Liver (tissue), 9 donors: ENCODE data around the gene DUT. TPM values are rescaled to one million over a fixed set of nuclear protein-coding genes. Genes with fewer than 3 reads are reported as not detected.

Source experiments
- DNase-seq: peaks from one replicate; pipeline ENCODE4 v3.0.0-alpha.2; 2017; ENCODE audit warnings: low spot score
- H3K27ac ChIP-seq, 2 donors: one replicate each; pipeline ENCODE4 v1.7.0; 2013; ENCODE audit warnings: inconsistent platforms in 2 of 2, low read length in 2 of 2, control low read depth in 1 of 2, low read depth in 1 of 2, mild to moderate bottlenecking in 1 of 2
- H3K27me3 ChIP-seq, 4 donors: one replicate each; pipeline versions ENCODE4 v1.6.1 to v1.7.0; 2013; ENCODE audit warnings: low read length in 3 of 4, inconsistent platforms in 1 of 4, mild to moderate bottlenecking in 1 of 4, moderate library complexity in 1 of 4; ENCODE audit not compliant: control insufficient read depth in 4 of 4, insufficient read depth in 4 of 4
- H3K36me3 ChIP-seq, 4 donors: one replicate each; pipeline versions ENCODE4 v1.6.1 to v1.7.0; 2013; ENCODE audit warnings: low read length in 3 of 4, mild to moderate bottlenecking in 3 of 4, low read depth in 1 of 4, moderate library complexity in 1 of 4; ENCODE audit not compliant: control insufficient read depth in 4 of 4, insufficient read depth in 3 of 4
- H3K4me1 ChIP-seq, 4 donors: one replicate each; pipeline versions ENCODE4 v1.6.1 to v1.7.0; 2013; ENCODE audit warnings: low read length in 3 of 4, mild to moderate bottlenecking in 3 of 4, moderate library complexity in 1 of 4; ENCODE audit not compliant: control insufficient read depth in 4 of 4, insufficient read depth in 4 of 4
- H3K4me3 ChIP-seq, 3 donors: one replicate each; pipeline versions ENCODE4 v1.6.1 to v1.7.0; 2013; ENCODE audit warnings: low read length in 3 of 3, control low read depth in 1 of 3, low read depth in 1 of 3, mild to moderate bottlenecking in 1 of 3
- H3K9ac ChIP-seq, 2 donors: one replicate each; pipeline ENCODE4 v1.7.0; 2013; ENCODE audit warnings: low read length in 2 of 2, mild to moderate bottlenecking in 2 of 2, moderate library complexity in 2 of 2, control low read depth in 1 of 2, low read depth in 1 of 2
- H3K9me3 ChIP-seq, 4 donors: one replicate each; pipeline versions ENCODE4 v1.6.1 to v1.7.0; 2013; ENCODE audit warnings: low read length in 3 of 4; ENCODE audit not compliant: control insufficient read depth in 4 of 4
- ATF3 ChIP-seq: IDR thresholded peaks from 2 replicates; pipeline ENCODE4 v1.6.1; 2016; ENCODE audit warnings: antibody characterized with exemption
- EGR1 ChIP-seq, 2 donors: IDR thresholded peaks; 2 replicates each; pipeline ENCODE4 v1.6.1; 2016 to 2018; ENCODE audit warnings: antibody characterized with exemption in 2 of 2, low read depth in 2 of 2
- FOXA2 ChIP-seq: IDR thresholded peaks from 2 replicates; pipeline ENCODE4 v1.6.1; 2016; ENCODE audit warnings: antibody characterized with exemption
- GABPA ChIP-seq, 2 donors: IDR thresholded peaks in 1 of 2; conservative IDR thresholded peaks in 1 of 2; 2 replicates each; pipeline ENCODE4 v1.6.1; 2016; ENCODE audit warnings: antibody characterized with exemption in 2 of 2, mild to moderate bottlenecking in 1 of 2, moderate library complexity in 1 of 2
- HNF4A ChIP-seq, 2 donors: conservative IDR thresholded peaks; 2 replicates each; pipeline ENCODE4 v1.6.1; 2016; ENCODE audit warnings: antibody characterized with exemption in 2 of 2, mild to moderate bottlenecking in 2 of 2
- HNF4G ChIP-seq: IDR thresholded peaks from 2 replicates; pipeline ENCODE4 v1.6.1; 2016; ENCODE audit warnings: antibody characterized with exemption
- JUND ChIP-seq, 2 donors: IDR thresholded peaks; 2 replicates each; pipeline ENCODE4 v1.6.1; 2016; ENCODE audit warnings: antibody characterized with exemption in 2 of 2
- NR2F2 ChIP-seq: IDR thresholded peaks from 2 replicates; pipeline ENCODE4 v1.6.1; 2016; ENCODE audit warnings: antibody characterized with exemption
- RAD21 ChIP-seq, 2 donors: IDR thresholded peaks; 2 replicates each; pipeline ENCODE4 v1.6.1; 2016; ENCODE audit warnings: antibody characterized with exemption in 2 of 2, mild to moderate bottlenecking in 2 of 2
- REST ChIP-seq: IDR thresholded peaks from 2 replicates; pipeline ENCODE4 v1.6.1; 2016; ENCODE audit warnings: antibody characterized with exemption, mild to moderate bottlenecking
- RXRA ChIP-seq, 2 donors: IDR thresholded peaks; 2 replicates each; pipeline ENCODE4 v1.6.1; 2017 to 2018; ENCODE audit warnings: antibody characterized with exemption in 2 of 2, mild to moderate bottlenecking in 1 of 2
- SP1 ChIP-seq: IDR thresholded peaks from 2 replicates; pipeline ENCODE4 v1.6.1; 2018; ENCODE audit warnings: antibody characterized with exemption, mild to moderate bottlenecking
- TAF1 ChIP-seq: conservative IDR thresholded peaks from 2 replicates; pipeline ENCODE4 v1.6.1; 2016; ENCODE audit warnings: antibody characterized with exemption, mild to moderate bottlenecking
- YY1 ChIP-seq: IDR thresholded peaks from 2 replicates; pipeline ENCODE4 v1.6.1; 2016; ENCODE audit warnings: antibody characterized with exemption, mild to moderate bottlenecking
- ZBTB33 ChIP-seq: IDR thresholded peaks from 2 replicates; pipeline ENCODE4 v1.6.1; 2016; ENCODE audit warnings: antibody characterized with exemption
- WGBS: extraction: QIAGEN DNeasy Blood & Tissue Kit; methylation state at CpG from one replicate; pipeline ENCODE4 v1.1.7; 2013; 5-methylcytosine and 5-hydroxymethylcytosine counted together
- polyA plus RNA-seq, 2 donors: library from polyadenylated mRNA; stranded (reverse) in 1 of 2; unstranded in 1 of 2; fragments of 200-250 nt in 1 of 2; fragments of >200 nt in 1 of 2; fragmentation: Nextera tagmentation in 1 of 2; extraction: Ambion mirVana in 1 of 2; gene quantifications; one replicate each; pipeline versions ENCODE4 v1.2.1 to v1.2.3, GENCODE V29; 2013 to 2015
- total RNA-seq, 2 donors: library from RNA; depleted of rRNA; stranded (reverse); fragments of >200 nt; gene quantifications; one replicate each; pipeline ENCODE4 v1.2.3, GENCODE V29; 2014
- TF ChIP-seq, protein P1 (sequence below): fragments of 150-350 bp; IDR thresholded peaks from 2 replicates; pipeline ENCODE4 v1.5.1; 2017; ENCODE audit warnings: improper control_type of control experiment, low read depth, low read length; ENCODE audit not compliant: missing input control
- TF ChIP-seq, protein P2 (sequence below): IDR thresholded peaks from 2 replicates; pipeline ENCODE4 v1.6.1; 2016; ENCODE audit warnings: antibody characterized with exemption
- donor health status: healthy.
- donor health status: healthy.
- donor health status: healthy.
- donor health status: healthy.
- donor health status: healthy.

Gene DUT
- total and polyA plus RNA-seq, 4 donors = 12.8 to 58.7 (median 35.1) TPM

GRCh38 chr15:48285329-48286214 is 45.7 kb upstream of the DUT start:
- Histone ChIP-seq H3K27me3 (peaks cover 0 to 5% (median 2%) of the 10 kb centered on the region in 4 donors), H3K36me3 (no peaks in the 10 kb centered on the region), H3K4me1 (peaks cover 0 to 3% (median 0%) of the 10 kb centered on the region in 4 donors), H3K4me3 (peak overlapping the region in 1 of 3 donors; percentile 11), H3K9ac (no peak overlapping the region), H3K9me3 (no peaks in the 10 kb centered on the region), H3K27ac (no peak overlapping the region)
- TF ChIP-seq NR2F2 (no peak), RAD21 (IDR thresholded peaks at IDR 0.05) (peak; percentile 77 to 81), JUND (IDR thresholded peaks at IDR 0.05) (no peak), ZBTB33 (no peak), FOXA2 (no peak), ATF3 (no peak), GABPA (IDR thresholded peaks at IDR 0.05 in 1 of 2, conservative IDR thresholded peaks at IDR 0.05 in 1 of 2) (no peak)
- TF ChIP-seq, protein P1, sequence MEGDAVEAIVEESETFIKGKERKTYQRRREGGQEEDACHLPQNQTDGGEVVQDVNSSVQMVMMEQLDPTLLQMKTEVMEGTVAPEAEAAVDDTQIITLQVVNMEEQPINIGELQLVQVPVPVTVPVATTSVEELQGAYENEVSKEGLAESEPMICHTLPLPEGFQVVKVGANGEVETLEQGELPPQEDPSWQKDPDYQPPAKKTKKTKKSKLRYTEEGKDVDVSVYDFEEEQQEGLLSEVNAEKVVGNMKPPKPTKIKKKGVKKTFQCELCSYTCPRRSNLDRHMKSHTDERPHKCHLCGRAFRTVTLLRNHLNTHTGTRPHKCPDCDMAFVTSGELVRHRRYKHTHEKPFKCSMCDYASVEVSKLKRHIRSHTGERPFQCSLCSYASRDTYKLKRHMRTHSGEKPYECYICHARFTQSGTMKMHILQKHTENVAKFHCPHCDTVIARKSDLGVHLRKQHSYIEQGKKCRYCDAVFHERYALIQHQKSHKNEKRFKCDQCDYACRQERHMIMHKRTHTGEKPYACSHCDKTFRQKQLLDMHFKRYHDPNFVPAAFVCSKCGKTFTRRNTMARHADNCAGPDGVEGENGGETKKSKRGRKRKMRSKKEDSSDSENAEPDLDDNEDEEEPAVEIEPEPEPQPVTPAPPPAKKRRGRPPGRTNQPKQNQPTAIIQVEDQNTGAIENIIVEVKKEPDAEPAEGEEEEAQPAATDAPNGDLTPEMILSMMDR = peak; percentile 77
- peak; percentile 38 for DNase-seq
- WGBS = 25% methylated on average over 14 of the region's 14 CpGs

DNA sequence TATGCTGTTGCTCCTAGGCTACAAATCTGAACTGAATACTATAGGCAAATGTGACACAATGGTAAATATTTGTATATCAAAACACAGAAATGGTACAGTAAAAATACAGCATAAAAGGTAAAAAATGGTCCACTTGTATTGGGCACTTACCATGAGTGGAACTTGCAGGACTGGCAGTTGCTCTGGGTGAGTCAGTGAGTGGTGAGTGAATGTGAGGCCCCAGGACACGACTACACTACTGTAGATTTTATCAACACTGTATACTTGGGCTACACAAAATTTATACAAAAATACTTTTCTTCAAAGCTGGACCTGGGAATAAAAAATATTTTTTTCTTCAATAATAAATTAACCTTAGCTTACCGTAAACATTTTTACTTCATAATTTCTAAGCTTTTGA is 41.6 kb upstream of the DUT start:
- Histone ChIP-seq H3K4me1 (peaks cover 0 to 3% (median 0%) of the 10 kb centered on the region in 4 donors), H3K9ac (no peak overlapping the region), H3K4me3 (no peak overlapping the region), H3K27ac (no peak overlapping the region), H3K9me3 (no peaks in the 10 kb centered on the region), H3K36me3 (no peaks in the 10 kb centered on the region), H3K27me3 (peaks cover 0 to 3% (median 0%) of the 10 kb centered on the region in 4 donors)
- WGBS = 89% methylated on average over 2 of the region's 2 CpGs
- TF ChIP-seq YY1 (no peak), RXRA (IDR thresholded peaks at IDR 0.05) (no peak), ATF3 (no peak), REST (no peak), SP1 (no peak), HNF4G (no peak), HNF4A (conservative IDR thresholded peaks at IDR 0.05) (no peak), RAD21 (IDR thresholded peaks at IDR 0.05) (no peak), NR2F2 (no peak), GABPA (IDR thresholded peaks at IDR 0.05 in 1 of 2, conservative IDR thresholded peaks at IDR 0.05 in 1 of 2) (no peak), TAF1 (no peak), EGR1 (IDR thresholded peaks at IDR 0.05; ENCODE audit: low read depth in 2 of 2) (no peak)
- TF ChIP-seq, protein P2, sequence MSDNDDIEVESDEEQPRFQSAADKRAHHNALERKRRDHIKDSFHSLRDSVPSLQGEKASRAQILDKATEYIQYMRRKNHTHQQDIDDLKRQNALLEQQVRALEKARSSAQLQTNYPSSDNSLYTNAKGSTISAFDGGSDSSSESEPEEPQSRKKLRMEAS = no peak
- DNase-seq = no peak
